Upper lobe of left lung (tissue), 4 donors: ENCODE data around the gene TNS4.

Source experiments
- CTCF ChIP-seq, 6 experiments: fragments of 450-650 bp in 4 of 6; fragments of 200-600 bp in 2 of 6; sonication (generic) in 2 of 6; IDR thresholded peaks; one replicate each; pipeline ENCODE4 v1.5.1; 2016 to 2019; ENCODE audit warnings: antibody characterized with exemption in 6 of 6
- POLR2A ChIP-seq, 4 donors: fragments of 450-650 bp; IDR thresholded peaks; one replicate each; pipeline ENCODE4 v1.5.1; 2016 to 2017; ENCODE audit warnings: antibody characterized with exemption in 4 of 4, mild to moderate bottlenecking in 2 of 4
- POLR2AphosphoS5 ChIP-seq, 2 donors: sonication (generic); formaldehyde crosslinking; IDR thresholded peaks; one replicate each; pipeline ENCODE4 v1.5.1; 2017; ENCODE audit warnings: antibody characterized with exemption in 2 of 2

GRCh38 chr17:40496634-40497420, 4.6 kb downstream of the TNS4 start:
- TF ChIP-seq CTCF (IDR thresholded peaks at IDR 0.05) (no peak), POLR2A (IDR thresholded peaks at IDR 0.05) (no peak), POLR2AphosphoS5 (IDR thresholded peaks at IDR 0.05) (no peak)
